Keratinocyte (primary cell): Measurements from ENCODE around the gene EIF3J.

ENCODE experiments used
- CTCF ChIP-seq, 3 experiments: IDR thresholded peaks in 1 of 3; conservative IDR thresholded peaks in 1 of 3; optimal IDR thresholded peaks in 1 of 3; 2 replicates in 2 of 3; 3 replicates in 1 of 3; pipeline versions ENCODE3 to v1.5.1; 2011; ENCODE audit warnings: low read length in 3 of 3, mild to moderate bottlenecking in 3 of 3, moderate library complexity in 2 of 3, control low read depth in 1 of 3, inconsistent platforms in 1 of 3; ENCODE audit not compliant: insufficient read depth in 2 of 3; ENCODE audit errors: extremely low read depth in 1 of 3
- EZH2 ChIP-seq: IDR thresholded peaks from one replicate; pipeline ENCODE4 v1.6.1; 2012; ENCODE audit warnings: inconsistent platforms, mild to moderate bottlenecking, low read length, moderate library complexity

DNA sequence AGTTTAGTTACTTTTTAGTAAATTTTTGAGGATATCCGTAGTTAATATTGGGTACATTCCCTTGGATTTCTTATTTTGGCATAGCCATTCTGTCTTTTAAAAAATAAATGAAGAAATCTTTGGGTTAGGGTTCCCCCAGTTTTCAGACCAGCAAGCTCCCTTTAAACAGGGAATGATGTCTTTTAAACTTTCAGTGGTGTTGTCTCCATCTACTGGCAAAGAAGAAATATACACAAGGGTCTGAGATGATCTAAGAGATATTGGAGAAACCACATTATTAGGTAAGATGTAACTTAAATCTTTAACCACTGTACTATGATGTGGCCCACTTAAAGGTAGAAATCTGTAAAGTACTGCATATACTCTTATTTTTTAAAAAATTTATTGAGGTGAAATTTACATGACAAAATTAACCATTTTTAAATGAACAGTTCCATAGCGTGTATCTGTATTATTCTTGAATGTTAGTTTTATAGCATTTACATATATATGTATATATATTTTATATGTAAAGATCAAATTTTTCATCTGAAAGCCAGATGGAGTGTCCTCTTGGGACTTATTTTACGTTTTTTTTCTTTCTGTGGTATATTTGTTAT, 35.1 kb upstream of the EIF3J start:
- TF ChIP-seq CTCF (optimal IDR thresholded peaks at IDR 0.05 in 1 of 3, IDR thresholded peaks at IDR 0.05 in 1 of 3, conservative IDR thresholded peaks at IDR 0.05 in 1 of 3; ENCODE audit: extremely low read depth in 1 of 3, insufficient read depth in 2 of 3, low read length in 3 of 3) (peak in 2 of 3 experiments; percentile 40 to 50), EZH2 (no peak)
